Measurements from ENCODE around the gene CRBN. TPM values are rescaled to one million over a fixed set of nuclear protein-coding genes. Genes with fewer than 3 reads are reported as not detected.

Gene CRBN
- total RNA-seq, 2 experiments from 2014 or later, result 38.4 to 42.6 TPM

DNA sequence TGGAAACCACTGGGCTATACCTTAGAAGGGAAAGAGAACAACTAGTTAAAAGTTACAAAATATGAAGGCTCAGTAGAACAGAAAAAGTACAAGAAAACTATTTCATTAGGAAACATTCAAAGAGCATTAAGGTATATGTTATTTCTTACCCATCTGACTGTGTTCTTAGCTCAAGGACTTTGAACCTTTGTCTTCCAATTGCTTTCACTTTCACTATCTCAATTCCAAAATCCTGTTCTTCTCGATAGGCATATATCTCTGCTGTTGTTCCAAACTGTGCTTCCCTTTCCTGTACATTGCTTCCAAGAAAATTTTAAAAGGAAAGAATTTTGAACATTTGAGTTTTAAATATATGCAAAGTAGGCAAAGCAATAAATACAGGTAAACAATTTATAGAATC, 6.9 kb downstream of the CRBN start:
- ATAC-seq (peak; percentile 54), DNase-seq (no peak)
- ChIA-PET CTCF (interaction anchor here (0.6 to 3.3 kb wide), 11 partner anchors 9 to 43 kb away, joined by 3 to 20 read pairs (median 4); no protein-coding TSS in a partner anchor), POLR2A (interaction anchor here (0.7 kb wide), 1 partner anchor 196 kb away, joined by 3 read pairs; no protein-coding TSS in a partner anchor)
- peaks cover 77% of the 10 kb centered on the region for H3K4me1 Mint-ChIP-seq
- H3K27me3 Mint-ChIP-seq, result no peaks in the 10 kb centered on the region
- peaks cover 38% of the 10 kb centered on the region for H3K36me3 Mint-ChIP-seq (ENCODE audit: low read depth)
- peak overlapping the region; percentile 93 for H3K27ac Mint-ChIP-seq
- no peaks in the 10 kb centered on the region for H3K9me3 Mint-ChIP-seq (ENCODE audit: low read depth)
- intact Hi-C loops (cut with DNase I, micrococcal nuclease), result loop anchor here (10.0 kb wide), 3 partner anchors 148 to 1322 kb away; partner anchors contain the start of gene ITPR1 (in 1 of the 2)
- peak overlapping the region; percentile 66 for H3K4me3 Mint-ChIP-seq

DNA sequence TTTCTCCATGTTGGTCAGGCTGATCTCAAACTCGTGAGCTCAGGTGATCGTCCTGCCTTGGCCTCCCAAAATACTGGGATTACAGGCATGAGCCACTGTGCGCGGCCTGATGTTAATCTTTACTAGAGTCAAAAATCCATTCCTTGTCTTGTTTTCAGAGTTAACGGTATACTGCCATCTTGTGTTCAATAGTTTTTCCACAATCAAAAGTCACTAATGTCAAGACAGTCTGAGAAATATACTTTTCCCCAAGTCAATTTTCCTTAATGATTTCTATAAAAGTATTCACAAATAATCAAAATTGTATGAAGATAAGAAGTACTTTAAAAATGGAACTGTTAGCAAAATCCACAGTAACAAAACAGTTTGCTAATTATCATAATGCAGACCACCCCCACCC, 8.5 kb downstream of the CRBN start:
- peaks cover 49% of the 10 kb centered on the region for H3K36me3 Mint-ChIP-seq (ENCODE audit: low read depth)
- CTCF ChIA-PET, result interaction anchor here (0.7 to 3.3 kb wide), 9 partner anchors 8 to 249 kb away, joined by 3 to 20 read pairs (median 4); no protein-coding TSS in a partner anchor
- H3K4me1 Mint-ChIP-seq, result peaks cover 71% of the 10 kb centered on the region
- POLR2A ChIA-PET, result no interaction called here
- no peak overlapping the region for H3K4me3 Mint-ChIP-seq
- peak; percentile 57 for ATAC-seq
- H3K9me3 Mint-ChIP-seq (ENCODE audit: low read depth), result no peaks in the 10 kb centered on the region
- no peaks in the 10 kb centered on the region for H3K27me3 Mint-ChIP-seq
- peak overlapping the region; percentile 93 for H3K27ac Mint-ChIP-seq
- peak; percentile 29 for DNase-seq
- intact Hi-C loops (cut with DNase I, micrococcal nuclease), result loop anchor here (1.0 to 10.0 kb wide), 5 partner anchors 146 to 1324 kb away; partner anchors contain the start of gene ITPR1 (in 1 of the 2)

DNA sequence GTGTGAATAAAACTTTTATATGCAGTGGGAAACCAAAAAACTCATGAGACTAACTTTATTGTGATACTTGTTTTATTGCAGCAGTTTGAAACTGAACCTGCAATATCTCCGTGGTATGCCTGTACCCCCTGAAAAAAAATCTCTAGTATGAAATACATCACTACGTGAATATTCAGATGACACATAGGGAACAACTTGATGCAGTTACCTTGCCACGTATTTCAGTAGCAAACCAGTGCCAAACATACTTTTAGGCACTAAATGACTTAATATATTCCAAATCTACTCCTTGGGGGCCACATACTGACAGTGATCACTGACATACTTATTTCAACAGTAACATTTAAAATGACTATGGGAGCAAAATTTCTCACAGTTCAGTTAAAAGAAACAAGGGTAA, 13.8 kb downstream of the CRBN start:
- peaks cover 55% of the 10 kb centered on the region for H3K4me1 Mint-ChIP-seq
- ATAC-seq (peak; percentile 56), DNase-seq (no peak)
- peak overlapping the region; percentile 78 for H3K27ac Mint-ChIP-seq
- intact Hi-C loops (cut with DNase I, micrococcal nuclease), result loop anchor here in 1 of 2 experiments (1.0 kb wide), 1 partner anchor 14 kb away; the partner anchor contains the start of gene CRBN
- POLR2A ChIA-PET, result no interaction called here
- H3K4me3 Mint-ChIP-seq, result no peak overlapping the region
- no peaks in the 10 kb centered on the region for H3K9me3 Mint-ChIP-seq (ENCODE audit: low read depth)
- no peaks in the 10 kb centered on the region for H3K27me3 Mint-ChIP-seq
- H3K36me3 Mint-ChIP-seq (ENCODE audit: low read depth), result peaks cover 52% of the 10 kb centered on the region
- CTCF ChIA-PET, result no interaction called here

DNA sequence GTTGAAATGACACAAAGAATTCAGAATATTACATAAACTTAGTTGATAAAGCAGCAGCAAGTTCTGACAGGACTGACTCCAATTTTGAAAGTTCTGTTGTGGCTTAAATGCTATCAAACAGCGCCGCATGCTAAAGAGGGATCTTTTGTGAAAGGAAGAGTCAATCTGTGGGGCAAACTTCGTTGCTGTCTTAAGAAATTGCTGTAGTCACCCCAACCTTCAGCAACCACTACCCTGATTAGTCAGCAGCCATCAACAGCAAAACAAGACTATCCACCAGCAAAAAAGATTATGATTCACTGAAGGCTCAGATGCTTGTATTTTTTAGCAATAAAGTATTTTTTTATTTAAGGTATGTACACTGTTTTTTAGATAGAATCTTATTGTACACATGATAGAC, 14.2 kb downstream of the CRBN start:
- Mint-ChIP-seq H3K4me3 (no peak overlapping the region), H3K27ac (peak overlapping the region; percentile 66), H3K27me3 (no peaks in the 10 kb centered on the region), H3K4me1 (peaks cover 52% of the 10 kb centered on the region), H3K9me3 (ENCODE audit: low read depth) (no peaks in the 10 kb centered on the region), H3K36me3 (ENCODE audit: low read depth) (peaks cover 53% of the 10 kb centered on the region)
- DNase-seq (peak; percentile 40), ATAC-seq (peak; percentile 84)
- intact Hi-C loops (cut with DNase I, micrococcal nuclease), result loop anchor here in 1 of 2 experiments (1.0 kb wide), 1 partner anchor 14 kb away; the partner anchor contains the start of gene CRBN
- CTCF ChIA-PET, result no interaction called here
- POLR2A ChIA-PET, result no interaction called here

DNA sequence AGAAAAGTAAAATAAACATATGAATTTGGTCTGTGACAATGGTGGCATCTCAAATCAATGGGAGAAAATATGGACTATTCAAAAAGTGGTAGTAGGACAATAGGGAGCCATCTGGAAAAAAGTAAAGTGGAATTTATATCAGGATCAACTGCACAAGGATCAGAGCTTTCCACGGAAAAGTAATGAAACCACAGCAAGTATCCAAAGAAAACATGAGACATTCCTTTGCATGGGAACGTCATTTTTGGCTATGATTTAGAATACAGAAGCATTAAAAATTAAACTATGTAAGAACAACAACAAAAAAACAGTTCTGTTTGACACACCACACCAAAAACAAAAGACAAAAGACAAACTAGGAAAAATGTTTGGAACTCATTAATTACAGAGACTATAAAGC, 18.7 kb downstream of the CRBN start:
- Mint-ChIP-seq H3K4me3 (no peak overlapping the region), H3K9me3 (ENCODE audit: low read depth) (peaks cover 2% of the 10 kb centered on the region), H3K4me1 (peaks cover 49% of the 10 kb centered on the region), H3K27me3 (no peaks in the 10 kb centered on the region), H3K27ac (peak overlapping the region; percentile 25), H3K36me3 (ENCODE audit: low read depth) (peaks cover 57% of the 10 kb centered on the region)
- intact Hi-C loops (cut with DNase I, micrococcal nuclease), result no loop called here
- ChIA-PET POLR2A (no interaction called here), CTCF (interaction anchor here (4.5 kb wide), 1 partner anchor 11 kb away, joined by 20 read pairs; no protein-coding TSS in a partner anchor)
- no peak for ATAC-seq
- no peak for DNase-seq

DNA sequence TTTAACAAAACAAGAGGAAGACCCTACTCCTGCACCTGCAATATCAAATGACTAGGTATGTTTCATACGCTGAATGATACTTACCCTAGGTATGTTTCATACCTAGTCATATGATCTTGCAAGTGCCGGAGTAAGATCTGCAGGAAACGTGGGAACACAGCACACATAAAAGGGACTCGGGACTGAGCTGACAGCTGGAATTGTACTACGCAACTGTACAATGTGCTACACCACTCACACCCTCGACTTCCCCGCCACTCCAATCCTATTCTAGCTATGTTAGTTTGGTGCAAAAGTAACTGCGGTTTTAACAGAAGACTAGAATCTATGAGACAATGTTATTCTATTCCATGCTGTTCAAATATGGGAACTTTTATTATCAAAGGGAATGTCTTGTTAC, 22.0 kb downstream of the CRBN start:
- Mint-ChIP-seq H3K4me3 (no peak overlapping the region), H3K27me3 (no peaks in the 10 kb centered on the region), H3K27ac (peak overlapping the region; percentile 31), H3K9me3 (ENCODE audit: low read depth) (peaks cover 2% of the 10 kb centered on the region), H3K4me1 (peaks cover 39% of the 10 kb centered on the region), H3K36me3 (ENCODE audit: low read depth) (peaks cover 54% of the 10 kb centered on the region)
- ChIA-PET POLR2A (no interaction called here), CTCF (interaction anchor here (4.5 kb wide), 1 partner anchor 14 kb away, joined by 20 read pairs; no protein-coding TSS in a partner anchor)
- DNase-seq (no peak), ATAC-seq (no peak)
- intact Hi-C loops (cut with DNase I, micrococcal nuclease), result no loop called here

DNA sequence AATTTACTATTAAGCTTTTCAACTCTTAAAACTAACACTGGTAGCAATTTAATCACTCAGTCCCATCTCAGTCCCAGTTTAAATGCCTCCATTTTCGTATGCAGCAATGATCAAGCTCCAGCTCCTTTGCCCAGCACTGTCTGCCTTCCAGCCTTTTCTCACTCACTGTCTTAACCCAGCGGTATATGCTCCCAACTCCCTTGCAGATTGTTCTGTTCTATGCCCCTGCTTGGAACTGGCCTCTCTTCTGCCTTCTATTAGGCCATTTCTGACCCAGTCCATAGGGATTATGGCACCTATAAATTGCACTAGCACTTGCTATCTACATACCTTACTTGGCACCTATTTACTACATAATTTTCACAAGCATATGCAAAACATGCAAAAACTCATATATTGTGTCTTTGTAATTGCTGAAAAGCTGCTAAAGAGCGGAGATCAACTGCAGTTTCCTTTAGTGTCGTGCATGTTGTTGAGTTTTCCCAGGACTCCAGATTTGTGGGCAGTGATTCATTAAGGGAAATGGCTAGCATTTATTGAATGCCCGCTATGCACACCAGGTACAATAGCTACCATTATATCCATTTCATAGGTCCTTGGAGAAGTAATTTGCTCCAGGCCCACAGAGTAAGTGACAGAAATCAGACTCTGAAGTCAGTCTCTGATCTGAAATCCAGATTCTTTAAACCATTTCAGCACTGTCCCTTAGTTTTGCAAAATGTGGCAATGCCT, 24.4 kb downstream of the CRBN start:
- intact Hi-C loops (cut with DNase I, micrococcal nuclease), result no loop called here
- POLR2A ChIA-PET, result no interaction called here
- Mint-ChIP-seq H3K27me3 (no peaks in the 10 kb centered on the region), H3K27ac (peak overlapping the region; percentile 6), H3K36me3 (ENCODE audit: low read depth) (peaks cover 61% of the 10 kb centered on the region), H3K4me1 (peaks cover 33% of the 10 kb centered on the region), H3K9me3 (ENCODE audit: low read depth) (peaks cover 2% of the 10 kb centered on the region), H3K4me3 (no peak overlapping the region)
- DNase-seq (no peak), ATAC-seq (no peak)
- CTCF ChIA-PET, result interaction anchor here (0.7 to 2.4 kb wide), 4 partner anchors 13 to 176 kb away, joined by 3 to 12 read pairs (median 6); no protein-coding TSS in a partner anchor

DNA sequence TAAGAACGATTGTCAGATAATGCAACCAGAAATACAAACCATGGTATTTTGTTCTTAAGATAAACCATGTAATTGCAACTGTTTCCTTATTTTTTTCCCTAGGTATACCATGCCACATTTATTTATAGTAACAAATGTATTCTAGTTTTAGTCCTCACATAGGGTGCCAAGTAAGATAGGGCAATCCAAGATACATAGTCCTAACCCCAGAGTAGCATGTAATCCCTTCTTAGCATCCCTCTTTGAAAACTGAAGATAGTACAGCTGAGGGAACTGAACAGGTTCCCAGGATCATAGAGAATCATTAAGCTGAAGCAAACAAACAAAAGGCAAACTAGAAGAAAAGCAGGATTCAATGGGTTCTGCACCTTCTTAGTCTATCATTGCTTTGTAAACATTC, 28.0 kb downstream of the CRBN start:
- DNase-seq, result no peak
- peaks cover 19% of the 10 kb centered on the region for H3K4me1 Mint-ChIP-seq
- no peak overlapping the region for H3K4me3 Mint-ChIP-seq
- intact Hi-C loops (cut with DNase I, micrococcal nuclease), result loop anchor here (1.0 to 2.0 kb wide), 2 partner anchors 10 to 17 kb away; no protein-coding TSS in a partner anchor
- no peaks in the 10 kb centered on the region for H3K9me3 Mint-ChIP-seq (ENCODE audit: low read depth)
- no peak for ATAC-seq
- ChIA-PET CTCF (no interaction called here), POLR2A (no interaction called here)
- peaks cover 59% of the 10 kb centered on the region for H3K36me3 Mint-ChIP-seq (ENCODE audit: low read depth)
- peak overlapping the region; percentile 27 for H3K27ac Mint-ChIP-seq
- H3K27me3 Mint-ChIP-seq, result no peaks in the 10 kb centered on the region

DNA sequence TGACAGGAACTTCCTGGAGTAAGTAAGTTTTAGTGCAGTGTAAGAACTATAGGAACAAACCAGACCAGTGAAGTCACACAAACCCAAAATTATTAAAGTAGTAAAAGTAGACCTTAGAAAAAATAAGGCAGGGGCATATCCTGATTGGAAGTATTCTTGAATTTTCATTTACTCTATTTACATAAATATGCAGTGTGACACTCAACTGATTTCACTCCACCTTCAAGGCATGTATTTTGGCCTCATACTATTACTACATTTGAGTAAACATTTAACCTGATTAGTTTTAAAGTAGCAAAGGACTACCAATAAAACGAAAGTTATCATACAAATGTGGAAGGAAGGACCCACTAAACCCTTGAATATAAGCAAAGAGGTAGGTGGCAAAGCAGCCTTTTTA, 29.9 kb downstream of the CRBN start:
- Mint-ChIP-seq H3K4me1 (peaks cover 16% of the 10 kb centered on the region), H3K27me3 (no peaks in the 10 kb centered on the region), H3K36me3 (ENCODE audit: low read depth) (peaks cover 66% of the 10 kb centered on the region), H3K27ac (peak overlapping the region; percentile 51), H3K9me3 (ENCODE audit: low read depth) (no peaks in the 10 kb centered on the region), H3K4me3 (no peak overlapping the region)
- intact Hi-C loops (cut with DNase I, micrococcal nuclease), result no loop called here
- ChIA-PET POLR2A (no interaction called here), CTCF (interaction anchor here (1.1 kb wide), 1 partner anchor 10 kb away, joined by 3 read pairs; no protein-coding TSS in a partner anchor)
- DNase-seq (no peak), ATAC-seq (no peak)

DNA sequence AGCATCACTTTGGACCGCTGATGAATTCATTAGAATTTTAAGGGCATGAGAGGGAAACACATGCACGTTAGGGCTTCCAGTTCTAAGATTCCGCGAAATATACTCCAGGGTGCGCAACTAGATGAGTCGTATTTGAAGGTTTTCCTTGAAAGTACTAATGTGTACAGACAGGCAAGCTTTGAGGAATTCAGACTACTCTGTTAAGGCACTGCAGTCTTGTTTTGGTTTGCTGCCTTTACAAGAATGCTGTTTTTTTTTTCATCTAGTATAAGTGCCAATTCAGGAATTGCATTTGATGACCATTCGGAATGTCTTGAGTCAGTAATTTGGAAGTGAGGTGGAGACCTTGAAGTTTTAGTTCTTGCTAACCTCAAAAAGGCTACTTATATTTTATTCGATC, 33.7 kb downstream of the CRBN start:
- DNase-seq (no peak), ATAC-seq (no peak)
- ChIA-PET CTCF (no interaction called here), POLR2A (no interaction called here)
- Mint-ChIP-seq H3K27ac (peak overlapping the region; percentile 45), H3K27me3 (no peaks in the 10 kb centered on the region), H3K4me3 (no peak overlapping the region), H3K36me3 (ENCODE audit: low read depth) (peaks cover 69% of the 10 kb centered on the region), H3K4me1 (peaks cover 13% of the 10 kb centered on the region), H3K9me3 (ENCODE audit: low read depth) (no peaks in the 10 kb centered on the region)
- intact Hi-C loops (cut with DNase I, micrococcal nuclease), result no loop called here

DNA sequence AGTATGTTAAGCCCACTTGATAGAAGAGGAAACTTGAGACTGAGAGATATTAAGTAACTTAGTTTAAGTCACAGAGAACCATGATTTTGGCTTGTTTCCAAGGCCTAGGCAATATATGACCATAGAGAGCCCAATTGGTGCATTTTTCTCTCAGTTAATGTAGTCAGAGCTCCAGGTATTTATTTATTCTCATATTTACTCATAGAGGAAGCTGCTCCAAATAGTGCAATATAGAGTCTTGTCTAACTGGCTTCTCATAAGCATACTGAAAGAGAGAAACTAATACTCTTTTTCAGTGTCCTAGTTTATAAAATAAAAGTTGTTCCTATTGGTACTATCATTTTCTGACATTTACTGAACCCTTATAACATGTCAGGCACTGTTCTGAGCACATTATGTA, 37.6 kb downstream of the CRBN start:
- H3K4me3 Mint-ChIP-seq, result no peak overlapping the region
- DNase-seq (no peak), ATAC-seq (peak; percentile 70)
- H3K9me3 Mint-ChIP-seq (ENCODE audit: low read depth), result no peaks in the 10 kb centered on the region
- POLR2A ChIA-PET, result interaction anchor here (0.6 to 1.4 kb wide), 2 partner anchors 11 to 12 kb away, joined by 5 to 6 read pairs; no protein-coding TSS in a partner anchor
- no peaks in the 10 kb centered on the region for H3K27me3 Mint-ChIP-seq
- H3K27ac Mint-ChIP-seq, result peak overlapping the region; percentile 52
- intact Hi-C loops (cut with DNase I, micrococcal nuclease), result loop anchor here in 1 of 2 experiments (1.0 kb wide), 1 partner anchor 9 kb away; no protein-coding TSS in a partner anchor
- peaks cover 20% of the 10 kb centered on the region for H3K4me1 Mint-ChIP-seq
- CTCF ChIA-PET, result interaction anchor here (1.1 to 2.8 kb wide), 4 partner anchors 12 to 30 kb away, joined by 3 to 12 read pairs (median 5); partner anchors contain the start of gene TRNT1
- peaks cover 78% of the 10 kb centered on the region for H3K36me3 Mint-ChIP-seq (ENCODE audit: low read depth)

All from activated CD4-positive, alpha-beta T cell treated with anti-CD3 and anti-CD28 coated beads for 36 hours (primary cell).